ENCODE measurements around the gene NT5DC1.

DNA sequence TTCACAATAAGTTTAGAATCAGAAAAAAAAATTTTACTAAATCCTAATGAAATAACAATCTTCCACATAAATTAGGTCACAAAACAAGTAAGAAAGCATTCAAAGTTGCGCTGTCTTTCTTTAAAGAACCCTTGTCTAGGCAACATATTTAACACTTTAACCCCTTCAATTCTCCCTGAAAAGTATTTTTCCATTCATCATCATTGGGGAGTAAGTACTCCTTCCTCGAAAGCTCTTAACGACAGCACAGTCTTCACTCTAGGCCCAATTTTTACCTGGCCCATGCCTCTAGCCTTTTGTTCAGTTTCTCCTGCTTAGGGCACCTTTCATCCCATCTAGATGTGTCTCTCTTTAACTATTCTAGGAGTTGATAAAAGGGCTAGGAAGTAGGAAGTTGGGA is 176.5 kb downstream of the NT5DC1 start:
- TF ChIP-seq SMC3 (IDR thresholded peaks at IDR 0.05; ENCODE audit: borderline replicate concordance, low read length): no peak
- TF ChIP-seq, protein P1, sequence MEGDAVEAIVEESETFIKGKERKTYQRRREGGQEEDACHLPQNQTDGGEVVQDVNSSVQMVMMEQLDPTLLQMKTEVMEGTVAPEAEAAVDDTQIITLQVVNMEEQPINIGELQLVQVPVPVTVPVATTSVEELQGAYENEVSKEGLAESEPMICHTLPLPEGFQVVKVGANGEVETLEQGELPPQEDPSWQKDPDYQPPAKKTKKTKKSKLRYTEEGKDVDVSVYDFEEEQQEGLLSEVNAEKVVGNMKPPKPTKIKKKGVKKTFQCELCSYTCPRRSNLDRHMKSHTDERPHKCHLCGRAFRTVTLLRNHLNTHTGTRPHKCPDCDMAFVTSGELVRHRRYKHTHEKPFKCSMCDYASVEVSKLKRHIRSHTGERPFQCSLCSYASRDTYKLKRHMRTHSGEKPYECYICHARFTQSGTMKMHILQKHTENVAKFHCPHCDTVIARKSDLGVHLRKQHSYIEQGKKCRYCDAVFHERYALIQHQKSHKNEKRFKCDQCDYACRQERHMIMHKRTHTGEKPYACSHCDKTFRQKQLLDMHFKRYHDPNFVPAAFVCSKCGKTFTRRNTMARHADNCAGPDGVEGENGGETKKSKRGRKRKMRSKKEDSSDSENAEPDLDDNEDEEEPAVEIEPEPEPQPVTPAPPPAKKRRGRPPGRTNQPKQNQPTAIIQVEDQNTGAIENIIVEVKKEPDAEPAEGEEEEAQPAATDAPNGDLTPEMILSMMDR (IDR thresholded peaks at IDR 0.05 in 2 of 3, conservative IDR thresholded peaks at IDR 0.05 in 1 of 3; ENCODE audit: control insufficient read depth in 2 of 3, extremely low read depth in 1 of 3, insufficient read depth in 1 of 3, low read depth in 3 of 3, low read length in 3 of 3): no peak
- TF ChIP-seq TCF12 (IDR thresholded peaks at IDR 0.05; ENCODE audit: low read depth, low read length): no peak
- TF ChIP-seq, protein P2, sequence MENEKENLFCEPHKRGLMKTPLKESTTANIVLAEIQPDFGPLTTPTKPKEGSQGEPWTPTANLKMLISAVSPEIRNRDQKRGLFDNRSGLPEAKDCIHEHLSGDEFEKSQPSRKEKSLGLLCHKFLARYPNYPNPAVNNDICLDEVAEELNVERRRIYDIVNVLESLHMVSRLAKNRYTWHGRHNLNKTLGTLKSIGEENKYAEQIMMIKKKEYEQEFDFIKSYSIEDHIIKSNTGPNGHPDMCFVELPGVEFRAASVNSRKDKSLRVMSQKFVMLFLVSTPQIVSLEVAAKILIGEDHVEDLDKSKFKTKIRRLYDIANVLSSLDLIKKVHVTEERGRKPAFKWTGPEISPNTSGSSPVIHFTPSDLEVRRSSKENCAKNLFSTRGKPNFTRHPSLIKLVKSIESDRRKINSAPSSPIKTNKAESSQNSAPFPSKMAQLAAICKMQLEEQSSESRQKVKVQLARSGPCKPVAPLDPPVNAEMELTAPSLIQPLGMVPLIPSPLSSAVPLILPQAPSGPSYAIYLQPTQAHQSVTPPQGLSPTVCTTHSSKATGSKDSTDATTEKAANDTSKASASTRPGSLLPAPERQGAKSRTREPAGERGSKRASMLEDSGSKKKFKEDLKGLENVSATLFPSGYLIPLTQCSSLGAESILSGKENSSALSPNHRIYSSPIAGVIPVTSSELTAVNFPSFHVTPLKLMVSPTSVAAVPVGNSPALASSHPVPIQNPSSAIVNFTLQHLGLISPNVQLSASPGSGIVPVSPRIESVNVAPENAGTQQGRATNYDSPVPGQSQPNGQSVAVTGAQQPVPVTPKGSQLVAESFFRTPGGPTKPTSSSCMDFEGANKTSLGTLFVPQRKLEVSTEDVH (IDR thresholded peaks at IDR 0.05; ENCODE audit: low read depth, partially characterized antibody): no peak
- TF ChIP-seq, protein P3, sequence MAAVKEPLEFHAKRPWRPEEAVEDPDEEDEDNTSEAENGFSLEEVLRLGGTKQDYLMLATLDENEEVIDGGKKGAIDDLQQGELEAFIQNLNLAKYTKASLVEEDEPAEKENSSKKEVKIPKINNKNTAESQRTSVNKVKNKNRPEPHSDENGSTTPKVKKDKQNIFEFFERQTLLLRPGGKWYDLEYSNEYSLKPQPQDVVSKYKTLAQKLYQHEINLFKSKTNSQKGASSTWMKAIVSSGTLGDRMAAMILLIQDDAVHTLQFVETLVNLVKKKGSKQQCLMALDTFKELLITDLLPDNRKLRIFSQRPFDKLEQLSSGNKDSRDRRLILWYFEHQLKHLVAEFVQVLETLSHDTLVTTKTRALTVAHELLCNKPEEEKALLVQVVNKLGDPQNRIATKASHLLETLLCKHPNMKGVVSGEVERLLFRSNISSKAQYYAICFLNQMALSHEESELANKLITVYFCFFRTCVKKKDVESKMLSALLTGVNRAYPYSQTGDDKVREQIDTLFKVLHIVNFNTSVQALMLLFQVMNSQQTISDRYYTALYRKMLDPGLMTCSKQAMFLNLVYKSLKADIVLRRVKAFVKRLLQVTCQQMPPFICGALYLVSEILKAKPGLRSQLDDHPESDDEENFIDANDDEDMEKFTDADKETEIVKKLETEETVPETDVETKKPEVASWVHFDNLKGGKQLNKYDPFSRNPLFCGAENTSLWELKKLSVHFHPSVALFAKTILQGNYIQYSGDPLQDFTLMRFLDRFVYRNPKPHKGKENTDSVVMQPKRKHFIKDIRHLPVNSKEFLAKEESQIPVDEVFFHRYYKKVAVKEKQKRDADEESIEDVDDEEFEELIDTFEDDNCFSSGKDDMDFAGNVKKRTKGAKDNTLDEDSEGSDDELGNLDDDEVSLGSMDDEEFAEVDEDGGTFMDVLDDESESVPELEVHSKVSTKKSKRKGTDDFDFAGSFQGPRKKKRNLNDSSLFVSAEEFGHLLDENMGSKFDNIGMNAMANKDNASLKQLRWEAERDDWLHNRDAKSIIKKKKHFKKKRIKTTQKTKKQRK (IDR thresholded peaks at IDR 0.05; ENCODE audit: low read depth, low read length): no peak
- TF ChIP-seq ZNF274 (IDR thresholded peaks at IDR 0.05; ENCODE audit: insufficient read depth, insufficient read length): no peak

All from GM12878 (cell line).